HepG2 (cell line): Measurements from ENCODE around the gene CD300LF. TPM values are rescaled to one million over a fixed set of nuclear protein-coding genes. Genes with fewer than 3 reads are reported as not detected.
A peak's percentile ranks its signal among the peaks of the same experiment; 100 is the strongest.

Source experiments
- ATAC-seq: fragments of 200-7000 bp; cut with Tn5 transposase; 3 replicates; pipeline ENCODE4 v1.9.1; 2020; ENCODE audit warnings: mild to moderate bottlenecking, moderate library complexity
- BruUV-seq: library from RNA; stranded (reverse); fragments of 400-500 nt; replicated peaks from 2 replicates; lab custom pipeline; 2021; lab: Mats Ljungman, UMichigan
- CTCF ChIA-PET: fragments of 300-600 bp; formaldehyde crosslinking; extraction: SDS; loops from one replicate; lab custom pipeline; 2021; ENCODE audit warnings: low total read pairs, inconsistent platforms, low intra/inter-chr PET ratio; lab: Yijun Ruan, JAX
- POLR2A ChIA-PET: fragments of 350-600 bp; sonication (Branson Sonifier 250); formaldehyde crosslinking; loops from one replicate; lab custom pipeline; 2020; ENCODE audit warnings: antibody characterized with exemption, inconsistent platforms; lab: Yijun Ruan, JAX
- DNase-seq: peaks from one replicate; pipeline ENCODE4 v3.0.0-alpha.2; 2015; ENCODE audit warnings: low spot score
- FAIRE-seq: peaks from 3 replicates; lab custom pipeline; 2011; peaks lifted over from hg19 to GRCh38; lab: Jason Lieb, UNC
- H2AFZ ChIP-seq: one replicate; pipeline ENCODE4 v1.6.1; 2011; ENCODE audit warnings: low read length, inconsistent platforms
- H3K27ac ChIP-seq: fragments of 300-600 bp; 3 replicates; pipeline ENCODE4 v1.8.0; 2011; ENCODE audit warnings: mixed run types, mild to moderate bottlenecking, mixed read lengths, low read length, inconsistent platforms; ENCODE audit not compliant: insufficient read depth; ENCODE audit errors: extremely low read length
- H3K27me3 ChIP-seq, 2 experiments: fragments of 200-600 bp in 1 of 2; 2 replicates in 1 of 2; 3 replicates in 1 of 2; pipeline versions ENCODE4 v1.6.0 to v1.8.0; 2011; ENCODE audit warnings: low read length in 2 of 2, mild to moderate bottlenecking in 2 of 2, moderate library complexity in 2 of 2, inconsistent platforms in 1 of 2; ENCODE audit not compliant: insufficient read depth in 2 of 2, control insufficient read depth in 1 of 2
- H3K36me3 ChIP-seq, 2 experiments: fragments of 200-600 bp in 1 of 2; replicated peaks in 1 of 2; 2 replicates in 1 of 2; 3 replicates in 1 of 2; pipeline versions ENCODE4 v1.5.1 to v1.8.0; 2011; ENCODE audit warnings: low read length in 2 of 2, inconsistent platforms in 1 of 2; ENCODE audit not compliant: insufficient read depth in 2 of 2, control insufficient read depth in 1 of 2
- H3K4me1 ChIP-seq: 2 replicates; pipeline ENCODE4 v1.5.1; 2012; ENCODE audit warnings: low read length, inconsistent platforms; ENCODE audit not compliant: insufficient read depth
- H3K4me2 ChIP-seq: 2 replicates; pipeline ENCODE4 v1.6.0; 2011; ENCODE audit warnings: low read depth, low read length, inconsistent platforms
- H3K4me3 ChIP-seq, 3 experiments: fragments of 200-600 bp in 1 of 3; sonication (generic), shearing (Covaris generic) in 1 of 3; replicated peaks in 1 of 3; 2 replicates each; pipeline ENCODE4 v1.5.1; 2011 to 2016; ENCODE audit warnings: low read length in 3 of 3, inconsistent platforms in 2 of 3, low read depth in 2 of 3, mild to moderate bottlenecking in 2 of 3, control low read depth in 1 of 3, mixed read lengths in 1 of 3; ENCODE audit not compliant: insufficient read depth in 1 of 3
- H3K79me2 ChIP-seq: one replicate; pipeline ENCODE4 v1.6.1; 2011; ENCODE audit warnings: low read length, inconsistent platforms; ENCODE audit not compliant: insufficient read depth
- H3K9ac ChIP-seq: 2 replicates; pipeline ENCODE4 v1.6.0; 2011; ENCODE audit warnings: mild to moderate bottlenecking, low read depth, low read length, inconsistent platforms; ENCODE audit not compliant: insufficient read depth
- H3K9me3 ChIP-seq: 2 replicates; pipeline ENCODE4 v1.5.1; 2012; ENCODE audit warnings: mild to moderate bottlenecking, low read length
- H4K20me1 ChIP-seq: 2 replicates; pipeline ENCODE4 v1.6.0; 2011; ENCODE audit warnings: inconsistent platforms, mild to moderate bottlenecking, low read length, moderate library complexity; ENCODE audit not compliant: insufficient read depth
- GZF1 ChIP-seq: sonication (generic); formaldehyde crosslinking; IDR thresholded peaks from 2 replicates; pipeline ENCODE4 v1.5.1; 2020; ENCODE audit warnings: mild to moderate bottlenecking, missing genetic modification reagents
- HIVEP1 ChIP-seq: sonication (generic); formaldehyde crosslinking; IDR thresholded peaks from 2 replicates; pipeline ENCODE4 v1.4.0; 2020; ENCODE audit warnings: mild to moderate bottlenecking, missing genetic modification reagents
- HNRNPK ChIP-seq: fragments of 200-400 bp; formaldehyde crosslinking; IDR thresholded peaks from 2 replicates; pipeline ENCODE4 v1.6.1; 2018; ENCODE audit warnings: low read length, low read depth, moderate library complexity, mild to moderate bottlenecking; ENCODE audit not compliant: poor library complexity, severe bottlenecking
- ISL2 ChIP-seq: sonication (generic); formaldehyde crosslinking; IDR thresholded peaks from 2 replicates; pipeline ENCODE4 v1.5.0; 2020; ENCODE audit warnings: missing genetic modification reagents
- KLF15 ChIP-seq: sonication (generic); formaldehyde crosslinking; IDR thresholded peaks from 2 replicates; pipeline ENCODE4 v1.8.1; 2023; ENCODE audit warnings: borderline replicate concordance, mild to moderate bottlenecking, inconsistent platforms, missing genetic modification reagents, mixed read lengths
- KLF16 ChIP-seq, 2 experiments: sonication (generic) in 1 of 2; formaldehyde crosslinking in 1 of 2; IDR thresholded peaks; 2 replicates each; pipeline versions ENCODE4 v1.6.1 to v1.8.0; 2016 to 2023; ENCODE audit warnings: missing genetic modification reagents in 2 of 2, missing compliant biosample characterization in 1 of 2
- NKX3-1 ChIP-seq: sonication (generic); formaldehyde crosslinking; IDR thresholded peaks from 2 replicates; pipeline ENCODE4 v1.5.0; 2020; ENCODE audit warnings: missing genetic modification reagents
- NR2F1 ChIP-seq, 2 experiments: fragments of 450-650 bp in 1 of 2; formaldehyde crosslinking in 1 of 2; IDR thresholded peaks; 2 replicates each; pipeline versions ENCODE4 v1.5.0 to v1.6.1; 2016 to 2020; ENCODE audit warnings: mild to moderate bottlenecking in 1 of 2, missing compliant biosample characterization in 1 of 2, missing genetic modification reagents in 1 of 2, moderate library complexity in 1 of 2
- NR2F2 ChIP-seq: IDR thresholded peaks from 2 replicates; pipeline ENCODE4 v1.6.1; 2012; ENCODE audit warnings: low read depth, inconsistent platforms, borderline replicate concordance
- RXRA ChIP-seq: sonication (generic); formaldehyde crosslinking; IDR thresholded peaks from 2 replicates; pipeline ENCODE4 v1.5.1; 2020; ENCODE audit warnings: missing genetic modification reagents
- ZNF331 ChIP-seq: sonication (generic); formaldehyde crosslinking; IDR thresholded peaks from 2 replicates; pipeline ENCODE4 v1.4.0; 2020; ENCODE audit warnings: missing genetic modification reagents
- ZNF431 ChIP-seq: sonication (generic); formaldehyde crosslinking; IDR thresholded peaks from 2 replicates; pipeline ENCODE4 v1.9.0; 2022; ENCODE audit warnings: missing genetic modification reagents, low read depth, mild to moderate bottlenecking, borderline replicate concordance
- ZNF7 ChIP-seq: IDR thresholded peaks from 2 replicates; pipeline ENCODE4 v1.6.1; 2016; ENCODE audit warnings: missing biosample characterization, missing genetic modification reagents
- ZNF773 ChIP-seq: sonication (generic); formaldehyde crosslinking; IDR thresholded peaks from 2 replicates; pipeline ENCODE4 v1.4.0; 2020; ENCODE audit warnings: missing genetic modification reagents, borderline replicate concordance
- WGBS: methylation state at CpG from one replicate; pipeline ENCODE4 v1.1.6; 2017; ENCODE audit warnings: low lambda C conversion rate; 5-methylcytosine and 5-hydroxymethylcytosine counted together
- in situ Hi-C: cut with HindIII; loops from 2 replicates; pipeline ENCODE4 v1.10.0; 2017; ENCODE audit warnings: low pct_unique_long_range_greater_than_20kb; ENCODE audit not compliant: extremely low pct_ligation_motif_present
- intact Hi-C: fragments of 100-400 bp; cut with micrococcal nuclease; formaldehyde crosslinking; loops from one replicate; pipeline ENCODE4 v1.10.0; 2022; ENCODE audit not compliant: unreplicated experiment
- polyA plus RNA-seq, 8 experiments: library from polyadenylated mRNA; depleted of rRNA in 3 of 8; stranded (reverse) in 7 of 8; unstranded in 1 of 8; fragments of >200 nt; fragmentation: Illumina TruSeq in 4 of 8; extraction: Trizol in 4 of 8; gene quantifications; 2 replicates each; pipeline versions ENCODE4 v1.2.1 to v1.2.3, GENCODE V29; 2011 to 2016; ENCODE audit warnings: low read depth in 4 of 8, missing spikeins in 1 of 8, mixed read lengths in 1 of 8; ENCODE audit not compliant: insufficient read depth in 1 of 8
- total RNA-seq, 5 experiments: library from RNA; depleted of rRNA; stranded (reverse); fragments of >200 nt; fragmentation: Illumina TruSeq; extraction: Trizol; gene quantifications; 2 replicates each; pipeline ENCODE4 v1.2.3, GENCODE V29; 2016; ENCODE audit warnings: low read depth in 1 of 5
- TF ChIP-seq, protein P1 (sequence below): IDR thresholded peaks from 2 replicates; pipeline ENCODE4 v1.6.1; 2016; ENCODE audit warnings: mild to moderate bottlenecking, missing biosample characterization, missing genetic modification reagents
- TF ChIP-seq, protein P2 (sequence below): IDR thresholded peaks from 2 replicates; pipeline ENCODE4 v1.6.1; 2016; ENCODE audit warnings: mild to moderate bottlenecking

The CD300LF gene
- total and polyA plus RNA-seq, 2 of the 13 experiments (the other 11 are each of a cell fraction or from before 2014, with no cell fraction given), result not detected

DNA sequence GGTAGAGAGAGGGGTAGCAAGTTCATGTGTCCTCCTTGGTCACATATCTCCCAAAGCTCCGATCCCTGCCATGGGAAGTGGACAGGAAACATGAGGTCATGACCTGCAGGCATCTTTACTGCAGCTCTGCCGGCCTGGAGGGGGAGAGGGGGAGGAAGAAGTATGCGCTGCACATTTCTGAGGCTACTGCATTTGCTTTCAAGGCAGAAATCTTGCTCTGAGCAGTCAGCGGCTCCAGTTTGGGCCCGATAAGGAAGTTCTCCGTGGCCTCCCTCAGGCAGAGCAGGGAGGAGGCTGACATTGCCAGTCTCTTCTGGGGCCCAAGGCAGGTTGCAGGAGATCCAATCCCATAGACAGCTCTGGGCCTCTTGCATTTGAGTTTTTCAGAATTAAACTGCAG, 34.2 kb upstream of the CD300LF start (continued):
- no peak for TF ChIP-seq KLF15 (CRISPR knock-in tag)
- no peak for TF ChIP-seq ZNF331 (CRISPR knock-in tag)
- TF ChIP-seq, protein P1, sequence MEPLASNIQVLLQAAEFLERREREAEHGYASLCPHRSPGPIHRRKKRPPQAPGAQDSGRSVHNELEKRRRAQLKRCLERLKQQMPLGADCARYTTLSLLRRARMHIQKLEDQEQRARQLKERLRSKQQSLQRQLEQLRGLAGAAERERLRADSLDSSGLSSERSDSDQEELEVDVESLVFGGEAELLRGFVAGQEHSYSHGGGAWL (CRISPR knock-in tag), result no peak
- TF ChIP-seq ZNF773 (CRISPR knock-in tag), result no peak
- no peak for TF ChIP-seq HIVEP1
- TF ChIP-seq KLF16 (CRISPR knock-in tag; IDR thresholded peaks at IDR 0.05), result no peak
- TF ChIP-seq HNRNPK, result no peak
- TF ChIP-seq ZNF7 (CRISPR knock-in tag), result no peak
- no peak for TF ChIP-seq ZNF431
- no peak for TF ChIP-seq NKX3-1
- TF ChIP-seq ISL2 (CRISPR knock-in tag), result no peak
- TF ChIP-seq GZF1, result no peak
- peak; percentile 35 to 68; a peak in 1 of 4 replicates for TF ChIP-seq NR2F1 (CRISPR knock-in tag; IDR thresholded peaks at IDR 0.05)
- TF ChIP-seq NR2F2, result peak; percentile 43; the same call in 1 of the 2 replicates

DNA sequence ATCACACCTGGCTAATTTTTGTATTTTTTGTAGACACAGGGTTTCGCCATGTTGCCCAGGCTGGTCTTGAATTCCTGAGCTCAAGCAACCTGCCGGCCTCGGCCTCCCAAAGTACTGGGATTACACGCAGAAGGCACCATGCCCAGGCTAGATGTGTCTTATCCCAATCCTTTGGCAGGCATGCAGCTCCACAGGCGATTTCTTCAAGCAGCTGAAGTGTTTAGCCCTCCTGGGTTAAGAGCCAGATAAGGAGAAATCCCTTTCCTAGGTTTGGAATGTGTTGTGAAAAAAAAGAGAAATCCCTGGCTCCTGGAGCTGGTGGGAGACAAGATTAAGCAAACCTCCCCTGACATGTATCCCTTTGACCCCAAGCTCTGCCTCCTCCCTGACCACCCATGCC, 33.7 kb upstream of the CD300LF start:
- Histone ChIP-seq H3K4me1 (peaks cover 59% of the 10 kb centered on the region), H3K4me3 (peak overlapping the region in 2 of 3 experiments; percentile 6 to 99; a peak in 3 of 6 replicates), H3K9ac (peak overlapping the region; percentile 16; the same call in 1 of the 2 replicates), H3K4me2 (peak overlapping the region; percentile 87), H3K27me3 (peaks cover 0 to 15% of the 10 kb centered on the region in 2 experiments; a peak in 2 of 5 replicates), H3K27ac (no peak overlapping the region), H4K20me1 (no peaks in the 10 kb centered on the region), H3K36me3 (no peaks in the 10 kb centered on the region; a peak in 1 of 5 replicates), H2AFZ (no peak overlapping the region), H3K79me2 (peaks cover 30% of the 10 kb centered on the region), H3K9me3 (no peaks in the 10 kb centered on the region)
- in situ Hi-C loops (loop anchor here (5.0 kb wide), 1 partner anchor 36 kb away; no protein-coding TSS in a partner anchor), intact Hi-C loops (no loop called here)
- DNase-seq (no peak), FAIRE-seq (no peak), ATAC-seq (no peak)
- BruUV-seq, result no TSS peak
- TF ChIP-seq RXRA (CRISPR knock-in tag), result no peak
- TF ChIP-seq, protein P2, sequence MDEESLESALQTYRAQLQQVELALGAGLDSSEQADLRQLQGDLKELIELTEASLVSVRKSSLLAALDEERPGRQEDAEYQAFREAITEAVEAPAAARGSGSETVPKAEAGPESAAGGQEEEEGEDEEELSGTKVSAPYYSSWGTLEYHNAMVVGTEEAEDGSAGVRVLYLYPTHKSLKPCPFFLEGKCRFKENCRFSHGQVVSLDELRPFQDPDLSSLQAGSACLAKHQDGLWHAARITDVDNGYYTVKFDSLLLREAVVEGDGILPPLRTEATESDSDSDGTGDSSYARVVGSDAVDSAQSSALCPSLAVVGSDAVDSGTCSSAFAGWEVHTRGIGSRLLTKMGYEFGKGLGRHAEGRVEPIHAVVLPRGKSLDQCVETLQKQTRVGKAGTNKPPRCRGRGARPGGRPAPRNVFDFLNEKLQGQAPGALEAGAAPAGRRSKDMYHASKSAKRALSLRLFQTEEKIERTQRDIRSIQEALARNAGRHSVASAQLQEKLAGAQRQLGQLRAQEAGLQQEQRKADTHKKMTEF, result 0 out of 2 replicates have a peak, but pooled peaks have one; percentile 21
- ChIA-PET POLR2A (interaction anchor here (2.9 to 21.5 kb wide), 4 partner anchors 9 to 127 kb away, joined by 7 to 1459 read pairs (median 46); partner anchors contain the start of genes FDXR, NAT9 and RAB37), CTCF (interaction anchor here (4.0 to 9.0 kb wide), 2 partner anchors 26 to 35 kb away, joined by 103 to 219 read pairs; partner anchors contain the start of gene NAT9)
- WGBS, result 17% methylated on average over 5 of the region's 5 CpGs
